HL-60 (cell line): ENCODE results near the gene KAZALD1.

Experiments used
- CTCF ChIP-seq: IDR thresholded peaks from one replicate; pipeline ENCODE4 v1.5.1; 2011; ENCODE audit warnings: low read length, control low read depth, inconsistent platforms; ENCODE audit not compliant: insufficient read depth
- GABPA ChIP-seq: IDR thresholded peaks from 2 replicates; pipeline ENCODE4 v1.6.1; 2012; ENCODE audit warnings: low read depth
- POLR2AphosphoS5 ChIP-seq: IDR thresholded peaks from 2 replicates; pipeline ENCODE4 v1.6.1; 2012; ENCODE audit warnings: low read depth

- no peak for TF ChIP-seq CTCF
- TF ChIP-seq POLR2AphosphoS5 = peak; percentile 93
- TF ChIP-seq GABPA = no peak
Measured at GRCh38 chr10:101032637-101033224, 29.1 kb upstream of the KAZALD1 start.
